LNCAP (cell line): ENCODE results near the gene SNX13.
A peak's percentile ranks its signal among the peaks of the same experiment; 100 is the strongest.

Experiments used
- TF ChIP-seq, protein P1 (sequence below): fragments of 450-650 bp; IDR thresholded peaks from 2 replicates; pipeline ENCODE4 v1.5.1; 2017; ENCODE audit warnings: mild to moderate bottlenecking

SNX13 gene

DNA sequence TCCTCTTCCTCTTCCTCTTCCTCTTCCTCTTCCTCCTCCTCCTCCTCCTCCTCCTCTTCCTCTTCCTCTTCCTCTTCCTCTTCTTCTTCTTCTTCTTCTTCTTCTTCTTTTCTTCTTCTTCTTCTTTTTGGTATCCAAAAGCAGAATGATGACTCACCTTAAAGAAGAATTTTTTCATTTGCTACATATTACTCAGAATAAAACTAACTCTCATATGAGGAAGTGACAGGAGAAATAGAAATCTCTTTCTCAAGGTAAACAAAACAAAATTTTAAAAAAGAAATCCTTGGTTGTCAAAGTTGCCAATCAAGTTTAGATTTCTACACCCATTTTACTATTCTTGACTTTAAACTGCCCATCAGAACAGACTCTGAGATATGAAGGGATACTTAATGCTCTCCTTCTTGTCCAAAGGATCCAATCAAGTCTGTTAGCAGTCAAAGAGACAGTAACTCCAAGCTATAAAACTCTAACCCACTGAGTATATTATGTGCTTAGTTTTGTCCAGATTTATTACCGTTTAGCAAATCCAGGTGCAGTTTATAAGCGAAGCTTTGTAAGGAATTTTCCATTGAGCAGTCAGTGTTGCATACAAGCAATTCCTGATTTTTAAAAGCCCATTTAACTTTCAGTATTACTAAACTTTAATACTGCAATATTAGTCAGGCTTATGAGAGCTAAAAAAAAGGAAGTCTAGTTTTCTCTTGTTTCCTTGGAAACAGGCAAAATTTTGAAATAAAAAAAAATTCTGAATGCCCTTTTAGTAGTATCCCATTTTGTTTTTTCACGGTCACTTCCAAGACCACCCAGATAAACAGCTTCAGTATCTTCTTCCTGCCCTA lies 43.1 kb upstream of the SNX13 start:
- TF ChIP-seq, protein P1, sequence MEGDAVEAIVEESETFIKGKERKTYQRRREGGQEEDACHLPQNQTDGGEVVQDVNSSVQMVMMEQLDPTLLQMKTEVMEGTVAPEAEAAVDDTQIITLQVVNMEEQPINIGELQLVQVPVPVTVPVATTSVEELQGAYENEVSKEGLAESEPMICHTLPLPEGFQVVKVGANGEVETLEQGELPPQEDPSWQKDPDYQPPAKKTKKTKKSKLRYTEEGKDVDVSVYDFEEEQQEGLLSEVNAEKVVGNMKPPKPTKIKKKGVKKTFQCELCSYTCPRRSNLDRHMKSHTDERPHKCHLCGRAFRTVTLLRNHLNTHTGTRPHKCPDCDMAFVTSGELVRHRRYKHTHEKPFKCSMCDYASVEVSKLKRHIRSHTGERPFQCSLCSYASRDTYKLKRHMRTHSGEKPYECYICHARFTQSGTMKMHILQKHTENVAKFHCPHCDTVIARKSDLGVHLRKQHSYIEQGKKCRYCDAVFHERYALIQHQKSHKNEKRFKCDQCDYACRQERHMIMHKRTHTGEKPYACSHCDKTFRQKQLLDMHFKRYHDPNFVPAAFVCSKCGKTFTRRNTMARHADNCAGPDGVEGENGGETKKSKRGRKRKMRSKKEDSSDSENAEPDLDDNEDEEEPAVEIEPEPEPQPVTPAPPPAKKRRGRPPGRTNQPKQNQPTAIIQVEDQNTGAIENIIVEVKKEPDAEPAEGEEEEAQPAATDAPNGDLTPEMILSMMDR, result no peak

DNA sequence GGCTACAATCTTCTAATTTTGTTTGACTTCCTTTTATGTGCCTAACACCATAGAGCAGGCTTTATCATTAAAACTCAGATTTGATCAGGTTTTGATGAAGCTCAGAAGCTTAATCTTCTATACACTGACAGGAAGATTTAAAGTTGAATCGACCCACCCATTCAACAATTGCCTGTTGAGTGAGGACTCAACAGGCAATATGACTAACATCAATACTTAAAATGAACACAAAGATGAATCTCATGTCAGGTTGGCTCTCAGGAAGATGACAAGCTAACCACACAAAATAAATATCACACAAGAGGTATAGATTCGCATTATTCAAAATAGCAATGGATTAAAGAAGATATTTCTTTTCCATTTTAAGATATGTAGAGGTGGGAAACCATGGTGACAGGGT lies 36.7 kb upstream of the SNX13 start:
- TF ChIP-seq, protein P1, result no peak

GRCh38 chr7:17971411-17971810 lies 31.1 kb upstream of the SNX13 start:
- TF ChIP-seq, protein P1, result peak; percentile 23; the same call in 1 of the 2 replicates

DNA sequence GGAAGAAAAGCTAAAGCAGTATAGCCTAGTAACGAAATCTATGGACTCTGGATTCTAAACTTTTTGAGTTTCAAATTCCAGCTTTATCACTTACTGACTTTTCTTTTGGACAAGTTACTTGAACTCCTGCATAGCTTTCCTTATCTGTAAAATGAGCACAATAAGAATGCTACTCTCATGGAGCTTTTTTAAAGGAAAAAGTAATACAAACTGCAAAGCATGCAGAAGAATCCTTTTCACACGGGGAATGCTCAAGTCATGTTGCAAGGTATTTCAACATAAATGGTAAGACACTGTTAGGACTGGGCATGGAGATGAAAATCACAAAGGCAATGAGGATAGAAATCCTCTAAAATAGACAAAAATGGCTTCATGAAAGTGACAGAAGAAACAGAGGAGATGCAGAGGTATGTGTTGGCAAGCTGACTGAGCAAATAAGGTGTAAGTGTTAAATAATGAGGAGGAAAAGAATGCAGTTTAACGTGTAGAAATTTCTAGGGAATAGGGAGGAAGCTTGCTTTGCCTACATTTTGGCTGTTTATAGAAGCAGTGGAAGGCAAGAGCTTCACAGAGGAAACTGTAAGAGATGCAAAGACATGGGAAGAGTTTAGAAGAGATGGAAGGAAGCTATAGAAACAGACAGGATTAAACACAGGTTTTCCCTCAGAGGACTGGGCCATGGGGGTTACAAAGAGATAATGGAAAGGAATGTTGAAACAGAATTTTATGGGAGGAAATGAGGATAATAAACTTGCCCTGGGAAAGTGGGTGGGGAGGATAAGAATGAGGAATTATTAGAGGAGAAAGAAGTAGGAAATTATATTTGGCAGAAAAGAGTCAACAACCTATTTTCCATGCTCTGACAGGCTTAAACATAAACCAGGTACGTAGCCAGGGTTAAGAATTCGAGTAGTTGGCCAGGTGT lies 28.8 kb upstream of the SNX13 start:
- TF ChIP-seq, protein P1, result no peak

GRCh38 chr7:17966706-17967105 lies 26.4 kb upstream of the SNX13 start:
- TF ChIP-seq, protein P1, result no peak

DNA sequence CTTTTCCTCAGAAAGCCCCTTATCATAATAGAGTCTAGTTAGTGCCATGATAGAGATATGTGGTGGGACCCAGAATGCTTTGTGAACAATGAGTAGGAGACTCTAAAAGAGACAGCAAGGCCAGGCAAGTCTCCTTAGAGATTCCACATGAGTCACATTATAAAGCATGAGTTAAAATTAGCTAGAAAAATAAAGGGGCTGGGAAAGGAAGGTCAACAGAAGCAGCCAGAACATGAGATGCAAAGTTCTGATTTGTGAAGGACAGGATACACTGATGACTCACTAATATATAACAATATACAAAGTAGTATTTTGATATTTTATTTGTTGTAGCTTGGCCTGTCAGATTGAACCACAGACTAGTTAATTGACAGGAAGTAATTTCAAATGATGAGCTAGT lies 25.3 kb upstream of the SNX13 start:
- TF ChIP-seq, protein P1, result no peak

DNA sequence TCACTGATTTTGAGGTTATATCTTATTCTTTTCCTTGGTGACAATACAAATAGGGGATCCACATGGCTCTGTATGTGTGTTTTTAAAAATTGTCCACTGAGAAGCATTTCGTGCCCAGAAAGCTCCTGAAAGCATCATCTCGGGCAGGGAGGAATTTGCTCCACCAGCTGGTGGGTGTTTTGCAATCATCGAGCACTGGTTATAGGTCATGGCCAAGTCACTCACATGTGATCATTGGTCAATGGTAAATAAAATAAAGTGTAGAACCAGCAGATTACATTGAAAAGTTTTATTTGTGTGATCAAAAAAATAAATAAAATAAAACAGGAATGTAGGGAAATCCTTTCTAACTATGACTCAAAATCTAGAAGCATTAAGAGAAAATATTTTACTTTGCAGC lies 23.0 kb upstream of the SNX13 start:
- TF ChIP-seq, protein P1, result no peak
